ENCODE measurements around the gene ATP6V0E1.

DNA sequence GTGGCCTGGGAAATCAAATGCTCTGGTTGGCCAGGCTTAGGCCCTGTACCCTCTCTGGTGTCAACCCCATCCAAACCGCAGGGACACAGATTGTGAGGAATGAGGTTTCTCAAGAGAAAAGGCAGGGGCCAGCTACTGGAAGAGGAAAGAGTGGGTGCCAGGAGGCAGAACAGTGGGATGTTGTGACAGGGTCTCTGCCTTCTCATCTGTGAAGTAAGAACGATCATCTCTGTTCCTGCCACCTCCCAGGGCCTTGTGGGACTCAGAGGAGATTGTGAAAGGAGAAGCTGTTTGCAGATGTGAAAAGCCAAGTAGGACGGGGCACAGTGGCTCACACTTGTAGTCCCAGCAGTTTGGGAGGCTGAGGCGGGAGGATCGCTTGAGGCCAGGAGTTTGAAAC lies 47.2 kb upstream of the ATP6V0E1 start:
- TF ChIP-seq, protein P1, sequence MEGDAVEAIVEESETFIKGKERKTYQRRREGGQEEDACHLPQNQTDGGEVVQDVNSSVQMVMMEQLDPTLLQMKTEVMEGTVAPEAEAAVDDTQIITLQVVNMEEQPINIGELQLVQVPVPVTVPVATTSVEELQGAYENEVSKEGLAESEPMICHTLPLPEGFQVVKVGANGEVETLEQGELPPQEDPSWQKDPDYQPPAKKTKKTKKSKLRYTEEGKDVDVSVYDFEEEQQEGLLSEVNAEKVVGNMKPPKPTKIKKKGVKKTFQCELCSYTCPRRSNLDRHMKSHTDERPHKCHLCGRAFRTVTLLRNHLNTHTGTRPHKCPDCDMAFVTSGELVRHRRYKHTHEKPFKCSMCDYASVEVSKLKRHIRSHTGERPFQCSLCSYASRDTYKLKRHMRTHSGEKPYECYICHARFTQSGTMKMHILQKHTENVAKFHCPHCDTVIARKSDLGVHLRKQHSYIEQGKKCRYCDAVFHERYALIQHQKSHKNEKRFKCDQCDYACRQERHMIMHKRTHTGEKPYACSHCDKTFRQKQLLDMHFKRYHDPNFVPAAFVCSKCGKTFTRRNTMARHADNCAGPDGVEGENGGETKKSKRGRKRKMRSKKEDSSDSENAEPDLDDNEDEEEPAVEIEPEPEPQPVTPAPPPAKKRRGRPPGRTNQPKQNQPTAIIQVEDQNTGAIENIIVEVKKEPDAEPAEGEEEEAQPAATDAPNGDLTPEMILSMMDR (IDR thresholded peaks at IDR 0.05), result no peak
- no peak for TF ChIP-seq POLR2A (IDR thresholded peaks at IDR 0.05)

Measured in stomach (tissue), 4 donors.